H1 (cell line): Measurements from ENCODE around the gene TIMM21. TPM values are rescaled to one million over a fixed set of nuclear protein-coding genes. Genes with fewer than 3 reads are reported as not detected.

Experiments used
- CTCF ChIA-PET: fragments of 300-600 bp; sonication (Branson Sonifier 250); formaldehyde crosslinking; loops from one replicate; lab custom pipeline; 2021; ENCODE audit not compliant: partially characterized antibody; lab: Charles Lee
- POLR2A ChIA-PET: fragments of 300-600 bp; sonication (Branson Sonifier 250); formaldehyde crosslinking; loops from one replicate; lab custom pipeline; 2021; ENCODE audit warnings: inconsistent platforms; ENCODE audit not compliant: partially characterized antibody; lab: Charles Lee
- DNase-seq, 2 experiments: peaks; one replicate each; pipeline versions ENCODE4 v3.0.0 to v3.0.0-alpha.2; 2010 to 2022; ENCODE audit warnings: low spot score in 2 of 2, low read depth in 1 of 2, mixed read lengths in 1 of 2
- FAIRE-seq: peaks from 2 replicates; lab custom pipeline; 2011; peaks lifted over from hg19 to GRCh38; lab: Jason Lieb, UNC
- H2AFZ ChIP-seq: 2 replicates; pipeline ENCODE4 v1.8.1; 2012; ENCODE audit warnings: low read length, inconsistent platforms
- H2AK5ac ChIP-seq: 2 replicates; pipeline ENCODE4 v1.6.1; 2013; ENCODE audit warnings: low read depth, low read length
- H2BK120ac ChIP-seq: replicated peaks from 2 replicates; pipeline ENCODE3; 2013; ENCODE audit warnings: low read depth, low read length, inconsistent platforms
- H2BK12ac ChIP-seq: 2 replicates; pipeline ENCODE4 v1.6.1; 2013; ENCODE audit warnings: low read depth, low read length
- H2BK15ac ChIP-seq: 2 replicates; pipeline ENCODE4 v1.6.1; 2013; ENCODE audit warnings: low read length
- H2BK20ac ChIP-seq: 2 replicates; pipeline ENCODE4 v1.6.1; 2013; ENCODE audit warnings: low read length
- H2BK5ac ChIP-seq: 2 replicates; pipeline ENCODE4 v1.6.1; 2013; ENCODE audit warnings: low read depth, low read length
- H3K14ac ChIP-seq: 2 replicates; pipeline ENCODE4 v1.6.1; 2013; ENCODE audit warnings: inconsistent platforms; ENCODE audit not compliant: insufficient read length
- H3K18ac ChIP-seq: 2 replicates; pipeline ENCODE4 v1.6.1; 2013; ENCODE audit warnings: low read length; ENCODE audit errors: extremely low read depth
- H3K23ac ChIP-seq: 2 replicates; pipeline ENCODE4 v1.6.1; 2013; ENCODE audit warnings: inconsistent platforms; ENCODE audit not compliant: insufficient read length
- H3K23me2 ChIP-seq: 2 replicates; pipeline ENCODE4 v1.6.1; 2013; ENCODE audit warnings: low read depth, low read length
- H3K27ac ChIP-seq: 2 replicates; pipeline ENCODE4 v1.6.1; 2011; ENCODE audit warnings: low read depth, low read length, inconsistent platforms
- H3K27me3 ChIP-seq, 4 experiments: replicated peaks in 1 of 4; 1 replicate in 1 of 4; 2 replicates in 3 of 4; pipeline versions ENCODE4 v1.6.1 to v1.8.1; 2011 to 2013; ENCODE audit warnings: low read length in 3 of 4, mild to moderate bottlenecking in 3 of 4, inconsistent platforms in 2 of 4, mixed read lengths in 2 of 4, moderate library complexity in 1 of 4; ENCODE audit not compliant: control insufficient read depth in 3 of 4, insufficient read depth in 3 of 4; ENCODE audit errors: extremely low read depth in 1 of 4
- H3K36me3 ChIP-seq, 4 experiments: 2 replicates each; pipeline versions ENCODE4 v1.6.1 to v1.8.1; 2011 to 2013; ENCODE audit warnings: mild to moderate bottlenecking in 4 of 4, low read length in 3 of 4, moderate library complexity in 2 of 4, control low read depth in 1 of 4, inconsistent platforms in 1 of 4; ENCODE audit not compliant: insufficient read depth in 4 of 4, control insufficient read depth in 2 of 4
- H3K4ac ChIP-seq: replicated peaks from 2 replicates; pipeline ENCODE3; 2013; ENCODE audit warnings: low read length, low read depth, mixed read lengths, inconsistent platforms; ENCODE audit not compliant: insufficient read length
- H3K4me1 ChIP-seq, 4 experiments: replicated peaks in 1 of 4; 1 replicate in 1 of 4; 2 replicates in 3 of 4; pipeline versions ENCODE4 v1.6.1 to v1.8.1; 2011 to 2013; ENCODE audit warnings: low read length in 3 of 4, inconsistent platforms in 2 of 4, mixed read lengths in 1 of 4; ENCODE audit not compliant: insufficient read depth in 4 of 4, control insufficient read depth in 3 of 4
- H3K4me2 ChIP-seq, 2 experiments: 2 replicates each; pipeline versions ENCODE4 v1.6.1 to v1.8.1; 2011 to 2013; ENCODE audit warnings: low read depth in 2 of 2, low read length in 2 of 2, control low read depth in 1 of 2, inconsistent platforms in 1 of 2, mild to moderate bottlenecking in 1 of 2; ENCODE audit not compliant: insufficient read depth in 1 of 2
- H3K4me3 ChIP-seq, 4 experiments: fragments of 200-600, 300-600 bp in 1 of 4; sonication (generic), shearing (Covaris generic), sonication (Bioruptor Twin) in 1 of 4; 2 replicates each; pipeline versions ENCODE4 v1.5.1 to v1.8.1; 2011 to 2016; ENCODE audit warnings: low read length in 4 of 4, low read depth in 3 of 4, control low read depth in 2 of 4, inconsistent platforms in 2 of 4, mild to moderate bottlenecking in 2 of 4, mixed read lengths in 1 of 4, moderate library complexity in 1 of 4; ENCODE audit not compliant: insufficient read depth in 2 of 4; ENCODE audit errors: extremely low read depth in 1 of 4
- H3K56ac ChIP-seq: replicated peaks from 2 replicates; pipeline ENCODE3; 2013; ENCODE audit warnings: low read depth, mild to moderate bottlenecking, mixed read lengths, low read length, inconsistent platforms; ENCODE audit not compliant: insufficient read length
- H3K79me1 ChIP-seq: 2 replicates; pipeline ENCODE4 v1.6.1; 2013; ENCODE audit warnings: low read depth, low read length, control low read depth
- H3K79me2 ChIP-seq, 2 experiments: 2 replicates each; pipeline versions ENCODE4 v1.6.1 to v1.8.1; 2012 to 2013; ENCODE audit warnings: low read length in 2 of 2, mild to moderate bottlenecking in 2 of 2, inconsistent platforms in 1 of 2; ENCODE audit not compliant: insufficient read depth in 2 of 2, control insufficient read depth in 1 of 2
- H3K9ac ChIP-seq, 4 experiments: replicated peaks in 1 of 4; 1 replicate in 1 of 4; 2 replicates in 3 of 4; pipeline versions ENCODE4 v1.6.1 to v1.8.1; 2011 to 2013; ENCODE audit warnings: low read depth in 3 of 4, low read length in 3 of 4, control low read depth in 2 of 4, mild to moderate bottlenecking in 2 of 4, moderate library complexity in 2 of 4, inconsistent platforms in 1 of 4; ENCODE audit errors: extremely low read depth in 1 of 4
- H3K9me3 ChIP-seq, 2 experiments: 2 replicates each; pipeline versions ENCODE4 v1.6.1 to v1.8.1; 2012 to 2013; ENCODE audit warnings: mild to moderate bottlenecking in 2 of 2, moderate library complexity in 2 of 2, control low read depth in 1 of 2, inconsistent platforms in 1 of 2, low read depth in 1 of 2, low read length in 1 of 2, mixed read lengths in 1 of 2; ENCODE audit not compliant: insufficient read depth in 2 of 2
- H4K20me1 ChIP-seq, 2 experiments: replicated peaks in 1 of 2; 2 replicates each; pipeline versions ENCODE3 to v1.8.1; 2011 to 2013; ENCODE audit warnings: inconsistent platforms in 2 of 2, low read length in 2 of 2, mild to moderate bottlenecking in 1 of 2; ENCODE audit not compliant: insufficient read depth in 2 of 2, control insufficient read depth in 1 of 2
- H4K5ac ChIP-seq: 2 replicates; pipeline ENCODE4 v1.6.1; 2013; ENCODE audit warnings: low read length, low read depth, mixed read lengths, inconsistent platforms; ENCODE audit not compliant: insufficient read length
- H4K8ac ChIP-seq: 2 replicates; pipeline ENCODE4 v1.8.0; 2013; ENCODE audit warnings: mild to moderate bottlenecking, moderate library complexity, low read length, inconsistent platforms; ENCODE audit not compliant: insufficient read depth; ENCODE audit errors: extremely low read depth
- H4K91ac ChIP-seq: replicated peaks from 2 replicates; pipeline ENCODE3; 2013; ENCODE audit warnings: low read length, mixed read lengths, inconsistent platforms; ENCODE audit not compliant: insufficient read length
- WGBS, 2 experiments: shearing (Covaris generic) in 1 of 2; methylation state at CpG; one replicate each; pipeline versions ENCODE4 v1.1.6 to v1.1.7; 2013 to 2015; ENCODE audit warnings: low lambda C conversion rate in 2 of 2, mixed read lengths in 2 of 2, inconsistent platforms in 1 of 2, low coverage in 1 of 2, missing lambda C conversion rate in 1 of 2; ENCODE audit not compliant: insufficient replicate concordance in 2 of 2, insufficient coverage in 1 of 2, insufficient read length in 1 of 2; ENCODE audit errors: extremely low coverage in 1 of 2, missing lambda C conversion rate in 1 of 2; 5-methylcytosine and 5-hydroxymethylcytosine counted together
- polyA plus RNA-seq, 7 experiments: library from polyadenylated mRNA; depleted of rRNA in 3 of 7; stranded (reverse) in 5 of 7; unstranded in 2 of 7; fragments of >200 nt in 5 of 7; fragments of 200-250 nt in 2 of 7; gene quantifications; 1 replicate in 5 of 7; 2 replicates in 1 of 7; 4 replicates in 1 of 7; pipeline versions ENCODE4 v1.2.1 to v1.2.3, GENCODE V29; 2011 to 2013; ENCODE audit warnings: missing spikeins in 2 of 7, mixed read lengths in 2 of 7
- total RNA-seq: library from RNA; stranded (reverse); fragmentation: NEBNext Ultra II Directional; extraction: Animal tissue kit (Norgen Biotek cat#: 25700); gene quantifications from 2 replicates; pipeline ENCODE4 v1.2.1, GENCODE V29; 2021

TIMM21 gene
- total and polyA plus RNA-seq, 2 of the 8 experiments (the other 6 are each of a cell fraction or from before 2014, with no cell fraction given): 27.9 to 43.8 TPM

DNA sequence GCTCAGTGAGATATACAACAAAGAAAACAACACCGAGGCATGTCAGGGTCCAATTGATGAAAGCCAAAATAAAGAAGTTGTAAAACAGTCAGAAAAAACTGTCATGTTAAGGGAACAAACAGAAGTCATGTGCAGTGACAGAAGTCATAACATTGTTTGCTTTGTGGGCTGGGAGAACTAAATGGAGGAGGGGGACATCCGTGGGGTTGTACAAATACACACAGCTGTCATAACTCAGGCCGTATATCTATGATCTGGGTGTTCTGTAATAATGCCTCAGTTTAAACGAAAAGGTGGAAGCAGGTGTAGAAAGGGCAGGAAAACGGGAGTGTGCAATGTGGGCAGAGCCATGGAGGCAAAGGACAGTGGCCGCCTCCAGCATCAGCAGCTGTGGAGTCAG, 27.3 kb downstream of the TIMM21 start:
- no peaks in the 10 kb centered on the region for H3K27me3 ChIP-seq
- no peaks in the 10 kb centered on the region for H3K4me1 ChIP-seq
- H3K14ac ChIP-seq: no peak overlapping the region
- DNase-seq (no peak), FAIRE-seq (no peak)
- no peak overlapping the region for H3K27ac ChIP-seq
- H4K91ac ChIP-seq: no peak overlapping the region
- no peaks in the 10 kb centered on the region for H4K20me1 ChIP-seq
- no peak overlapping the region for H2AK5ac ChIP-seq
- H2BK120ac ChIP-seq: no peak overlapping the region
- CTCF ChIA-PET: interaction anchor here (0.8 to 2.5 kb wide), 6 partner anchors 9 to 318 kb away, joined by 3 to 8 read pairs (median 4); no protein-coding TSS in a partner anchor
- H2BK12ac ChIP-seq: no peak overlapping the region
- H3K36me3 ChIP-seq: no peaks in the 10 kb centered on the region
- H2BK15ac ChIP-seq: no peak overlapping the region
- no peak overlapping the region for H4K8ac ChIP-seq
- H2BK5ac ChIP-seq: no peak overlapping the region
- H3K56ac ChIP-seq: no peak overlapping the region
- H3K79me2 ChIP-seq: no peaks in the 10 kb centered on the region
- H2BK20ac ChIP-seq: no peak overlapping the region
- no peak overlapping the region for H3K4ac ChIP-seq
- H3K4me3 ChIP-seq: no peak overlapping the region
- no peak overlapping the region for H3K23ac ChIP-seq
- H3K9me3 ChIP-seq: no peaks in the 10 kb centered on the region
- no peak overlapping the region for H2AFZ ChIP-seq
- no peaks in the 10 kb centered on the region for H3K23me2 ChIP-seq
- no peak overlapping the region for H3K4me2 ChIP-seq
- no peak overlapping the region for H3K9ac ChIP-seq
- POLR2A ChIA-PET: no interaction called here
- H3K18ac ChIP-seq: no peak overlapping the region
- WGBS, 2 experiments: 93% methylated on average over 6 of the region's 6 CpGs; no CpG with 5 or more reads in 1 of the 2 experiments
- no peak overlapping the region for H4K5ac ChIP-seq
- H3K79me1 ChIP-seq: no peaks in the 10 kb centered on the region
